GM19043 (cell line): ENCODE measurements around the gene CFAP44.
A peak's percentile ranks its signal among the peaks of the same experiment; 100 is the strongest.
"Not testable (repeated sequence)": the region's sequence is repeated elsewhere in the genome, so short reads cannot be mapped to it uniquely, and the experiment has no call there.

Source experiments
- ATAC-seq: cut with Tn5 transposase; IDR thresholded peaks from one replicate; pipeline ENCODE4 v1.9.1; 2021; ENCODE audit warnings: low read depth; ENCODE audit not compliant: unreplicated experiment

The CFAP44 gene

GRCh38 chr3:113441051-113441770 lies at the start of gene CFAP44:
Gene CFAP44 (minus strand): TSS chr3:113441493. CDS start chr3:113433664, 7,829 bp downstream.
- ATAC-seq, result peak; percentile 73

GRCh38 chr3:113485161-113485609 lies 43.9 kb upstream of the CFAP44 start:
- ATAC-seq, result no peak

GRCh38 chr3:113468539-113468938 lies 27.2 kb upstream of the CFAP44 start:
- no peak for ATAC-seq

- no peak for ATAC-seq
Measured at GRCh38 chr3:113461488-113461887, 20.2 kb upstream of the CFAP44 start.

GRCh38 chr3:113458554-113458953 lies 17.3 kb upstream of the CFAP44 start:
- ATAC-seq, result not testable (repeated sequence)

GRCh38 chr3:113455446-113455845 lies 14.2 kb upstream of the CFAP44 start:
- no peak for ATAC-seq

GRCh38 chr3:113454630-113455029 lies 13.3 kb upstream of the CFAP44 start:
- ATAC-seq, result no peak

GRCh38 chr3:113454057-113454456 lies 12.8 kb upstream of the CFAP44 start:
- no peak for ATAC-seq

GRCh38 chr3:113450911-113451310 lies 9.6 kb upstream of the CFAP44 start:
- ATAC-seq, result no peak

- no peak for ATAC-seq
Measured at GRCh38 chr3:113439606-113440005, 1.7 kb downstream of the CFAP44 start.

- ATAC-seq, result no peak
Measured at GRCh38 chr3:113438224-113438623, 3.1 kb downstream of the CFAP44 start.

GRCh38 chr3:113437411-113437810 lies 3.9 kb downstream of the CFAP44 start:
- ATAC-seq, result no peak

- ATAC-seq, result no peak
Measured at GRCh38 chr3:113436809-113437208, 4.5 kb downstream of the CFAP44 start.

GRCh38 chr3:113431811-113432210 lies 9.5 kb downstream of the CFAP44 start:
- no peak for ATAC-seq

- no peak for ATAC-seq
Measured at GRCh38 chr3:113428581-113428980, 12.7 kb downstream of the CFAP44 start.

GRCh38 chr3:113423699-113424098 lies 17.6 kb downstream of the CFAP44 start:
- ATAC-seq, result no peak

- ATAC-seq, result no peak
Measured at GRCh38 chr3:113421082-113421481, 20.2 kb downstream of the CFAP44 start.

- ATAC-seq, result no peak
Measured at GRCh38 chr3:113409676-113410075, 31.6 kb downstream of the CFAP44 start.

- no peak for ATAC-seq
Measured at GRCh38 chr3:113405180-113405579, 36.1 kb downstream of the CFAP44 start.

GRCh38 chr3:113404637-113405036 lies 36.7 kb downstream of the CFAP44 start:
- no peak for ATAC-seq
